ENCODE data around the gene RBM19. TPM values are rescaled to one million over a fixed set of nuclear protein-coding genes. Genes with fewer than 3 reads are reported as not detected.

Gene RBM19
- total and polyA plus RNA-seq, 2 donors (not counting 1 experiment from before 2014, with no cell fraction given): 10.5 to 16.5 TPM

DNA sequence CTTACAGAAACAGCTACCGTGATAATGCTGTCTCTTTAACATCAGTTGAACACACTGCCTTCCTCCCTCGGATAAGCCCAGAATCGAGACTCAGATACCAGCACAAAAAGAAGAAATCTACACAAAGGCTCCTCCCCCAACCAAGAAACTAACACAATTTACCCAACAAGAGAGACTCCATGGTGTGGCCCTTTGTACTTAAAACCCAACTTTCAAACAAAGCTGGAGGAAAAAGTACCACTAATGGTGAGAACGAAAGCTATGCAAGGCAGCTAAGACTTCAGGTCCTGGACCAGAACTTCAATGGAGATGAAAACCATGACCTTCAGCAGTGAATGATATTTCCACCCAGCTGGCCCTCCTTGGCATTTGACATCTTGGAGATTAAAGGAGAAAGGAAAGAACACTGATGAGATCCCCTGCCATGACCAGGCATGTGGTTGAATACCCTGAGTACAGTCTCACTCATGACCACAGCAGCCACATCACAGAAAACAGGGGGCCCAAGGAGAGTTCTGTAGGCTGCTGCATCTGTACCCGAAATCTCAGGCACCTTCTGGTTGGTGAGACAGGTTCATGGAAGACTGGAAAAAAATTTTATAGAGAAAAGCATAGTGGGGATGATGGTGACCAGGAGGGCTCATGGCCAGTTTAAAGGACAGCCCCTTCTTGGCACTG, 36.7 kb downstream of the RBM19 start:
- TF ChIP-seq EZH2 (IDR thresholded peaks at IDR 0.05; ENCODE audit: low read length, missing control alignments) (no peak), CTCF (conservative IDR thresholded peaks at IDR 0.05 in 1 of 2, IDR thresholded peaks at IDR 0.05 in 1 of 2; ENCODE audit: low read depth in 1 of 2, low read length in 2 of 2) (no peak)
- Histone ChIP-seq H3K36me3 (ENCODE audit: control insufficient read depth, insufficient read depth, low read length) (peaks cover 4% of the 10 kb centered on the region), H4K20me1 (ENCODE audit: control insufficient read depth, extremely low read depth, insufficient read depth, low read length) (no peaks in the 10 kb centered on the region), H3K4me2 (ENCODE audit: extremely low read depth, insufficient read depth, low read length) (no peak overlapping the region), H3K79me2 (ENCODE audit: control insufficient read depth, insufficient read depth, low read length) (no peaks in the 10 kb centered on the region), H3K27ac (ENCODE audit: insufficient read depth, low read length) (no peak overlapping the region), H3K9ac (ENCODE audit: insufficient read depth, low read length) (no peak overlapping the region), H3K4me1 (ENCODE audit: control insufficient read depth, extremely low read depth, insufficient read depth, low read length) (no peaks in the 10 kb centered on the region), H2AFZ (ENCODE audit: low read length) (no peak overlapping the region), H3K27me3 (ENCODE audit: control insufficient read depth, insufficient read depth, low read length) (no peaks in the 10 kb centered on the region), H3K4me3 (replicated peaks in 1 of 4; ENCODE audit: control extremely low read depth in 1 of 4, insufficient read depth in 1 of 4, low read depth in 3 of 4, low read length in 4 of 4) (no peak overlapping the region), H3K9me3 (ENCODE audit: control insufficient read depth, insufficient read depth, low read depth, low read length) (no peaks in the 10 kb centered on the region)
- no peak for DNase-seq (ENCODE audit: low read depth in 2 of 2)

DNA sequence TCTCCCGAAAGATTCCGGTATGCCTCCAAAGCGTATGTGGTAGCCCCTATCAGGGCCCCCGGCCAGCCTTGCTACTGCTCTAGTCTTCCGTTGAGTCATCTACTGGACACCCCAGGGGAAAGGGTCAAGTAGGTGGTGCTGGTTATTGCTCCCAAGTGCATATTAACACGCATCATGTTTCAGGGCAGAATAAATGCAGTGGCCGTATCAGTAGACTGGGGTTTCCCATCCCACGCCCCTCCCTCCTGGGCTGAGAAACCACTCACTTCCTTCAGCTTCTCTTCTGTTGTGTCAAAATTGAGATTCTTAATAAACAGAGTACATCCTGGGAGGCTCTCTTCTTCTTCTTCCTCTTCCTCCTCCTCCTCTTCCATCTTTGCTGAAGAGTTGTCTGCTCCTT, 39.3 kb downstream of the RBM19 start:
- no peak for DNase-seq (ENCODE audit: low read depth in 2 of 2)
- Histone ChIP-seq H3K27ac (ENCODE audit: insufficient read depth, low read length) (no peak overlapping the region), H3K9me3 (ENCODE audit: control insufficient read depth, insufficient read depth, low read depth, low read length) (no peaks in the 10 kb centered on the region), H3K79me2 (ENCODE audit: control insufficient read depth, insufficient read depth, low read length) (no peaks in the 10 kb centered on the region), H3K4me3 (replicated peaks in 1 of 4; ENCODE audit: control extremely low read depth in 1 of 4, insufficient read depth in 1 of 4, low read depth in 3 of 4, low read length in 4 of 4) (no peak overlapping the region), H4K20me1 (ENCODE audit: control insufficient read depth, extremely low read depth, insufficient read depth, low read length) (no peaks in the 10 kb centered on the region), H3K36me3 (ENCODE audit: control insufficient read depth, insufficient read depth, low read length) (peaks cover 13% of the 10 kb centered on the region), H3K9ac (ENCODE audit: insufficient read depth, low read length) (no peak overlapping the region), H3K27me3 (ENCODE audit: control insufficient read depth, insufficient read depth, low read length) (no peaks in the 10 kb centered on the region), H3K4me1 (ENCODE audit: control insufficient read depth, extremely low read depth, insufficient read depth, low read length) (no peaks in the 10 kb centered on the region), H2AFZ (ENCODE audit: low read length) (no peak overlapping the region), H3K4me2 (ENCODE audit: extremely low read depth, insufficient read depth, low read length) (no peak overlapping the region)
- no peak for TF ChIP-seq EZH2 (IDR thresholded peaks at IDR 0.05; ENCODE audit: low read length, missing control alignments)
- TF ChIP-seq CTCF (conservative IDR thresholded peaks at IDR 0.05 in 1 of 2, IDR thresholded peaks at IDR 0.05 in 1 of 2; ENCODE audit: low read depth in 1 of 2, low read length in 2 of 2): no peak

DNA sequence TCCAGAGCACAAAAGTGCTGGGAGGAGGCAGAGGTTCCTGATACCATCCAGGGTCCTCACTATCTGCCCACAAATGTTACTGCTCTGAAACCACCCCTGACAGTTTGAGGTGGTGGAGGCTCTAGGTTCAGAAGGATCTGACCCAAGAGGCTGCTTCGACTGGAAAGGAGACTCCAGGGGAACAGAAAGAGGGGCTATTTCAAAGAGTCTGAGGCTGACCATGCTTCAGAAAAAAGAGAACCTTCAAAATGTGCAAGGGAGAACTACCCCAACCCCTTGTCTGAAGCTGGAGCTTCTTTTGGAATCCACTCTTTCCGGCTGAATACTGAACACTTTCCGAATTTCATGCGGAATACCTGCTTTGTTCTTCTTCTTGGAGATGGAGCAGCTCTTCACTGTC, 41.8 kb downstream of the RBM19 start:
- Histone ChIP-seq H4K20me1 (ENCODE audit: control insufficient read depth, extremely low read depth, insufficient read depth, low read length) (no peaks in the 10 kb centered on the region), H3K79me2 (ENCODE audit: control insufficient read depth, insufficient read depth, low read length) (no peaks in the 10 kb centered on the region), H3K4me3 (replicated peaks in 1 of 4; ENCODE audit: control extremely low read depth in 1 of 4, insufficient read depth in 1 of 4, low read depth in 3 of 4, low read length in 4 of 4) (no peak overlapping the region), H3K4me1 (ENCODE audit: control insufficient read depth, extremely low read depth, insufficient read depth, low read length) (no peaks in the 10 kb centered on the region), H3K9me3 (ENCODE audit: control insufficient read depth, insufficient read depth, low read depth, low read length) (no peaks in the 10 kb centered on the region), H3K4me2 (ENCODE audit: extremely low read depth, insufficient read depth, low read length) (no peak overlapping the region), H2AFZ (ENCODE audit: low read length) (no peak overlapping the region), H3K27ac (ENCODE audit: insufficient read depth, low read length) (no peak overlapping the region), H3K36me3 (ENCODE audit: control insufficient read depth, insufficient read depth, low read length) (peaks cover 12% of the 10 kb centered on the region), H3K9ac (ENCODE audit: insufficient read depth, low read length) (no peak overlapping the region), H3K27me3 (ENCODE audit: control insufficient read depth, insufficient read depth, low read length) (no peaks in the 10 kb centered on the region)
- no peak for TF ChIP-seq EZH2 (IDR thresholded peaks at IDR 0.05; ENCODE audit: low read length, missing control alignments)
- DNase-seq (ENCODE audit: low read depth in 2 of 2): no peak
